ENCODE measurements around the gene ZSCAN1. TPM values are rescaled to one million over a fixed set of nuclear protein-coding genes. Genes with fewer than 3 reads are reported as not detected.

ZSCAN1 gene
- total and polyA plus RNA-seq, 4 donors, result 0.30 to 1.7 (median 0.88) TPM

GRCh38 chr19:58079792-58080191 lies 46.0 kb downstream of the ZSCAN1 start:
- peaks cover under 1 to 20% (median 12%) of the 10 kb centered on the region in 4 donors for H3K36me3 ChIP-seq (ENCODE audit: control insufficient read depth in 4 of 4, insufficient read depth in 4 of 4, low read length in 4 of 4)
- H3K27me3 ChIP-seq (ENCODE audit: control insufficient read depth in 3 of 3, insufficient read depth in 3 of 3, low read length in 2 of 3), result no peaks in the 10 kb centered on the region
- no peak for TF ChIP-seq CTCF (IDR thresholded peaks at IDR 0.05; ENCODE audit: control extremely low read depth, extremely low read depth)
- H3K9me3 ChIP-seq (ENCODE audit: control insufficient read depth in 4 of 4, insufficient read depth in 3 of 4, low read length in 3 of 4), result peaks cover 0 to 46% (median 12%) of the 10 kb centered on the region in 4 donors
- H3K4me3 ChIP-seq, result no peak overlapping the region
- no peak for ATAC-seq (ENCODE audit: insufficient read depth, low FRiP score)
- H3K9ac ChIP-seq (ENCODE audit: insufficient read depth in 1 of 2, low read length in 2 of 2), result no peak overlapping the region
- no peaks in the 10 kb centered on the region for H3K4me1 ChIP-seq (ENCODE audit: control insufficient read depth in 5 of 5, insufficient read depth in 5 of 5, low read length in 5 of 5)
- WGBS, 2 donors, result 93 to 94% methylated on average over 10 of the region's 10 CpGs
- DNase-seq, result no peak
- H3K27ac ChIP-seq (ENCODE audit: low read depth in 1 of 2, low read length in 1 of 2), result no peak overlapping the region

GRCh38 chr19:58083021-58083420 lies 49.2 kb downstream of the ZSCAN1 start:
- Histone ChIP-seq H3K9ac (ENCODE audit: insufficient read depth in 1 of 2, low read length in 2 of 2) (no peak overlapping the region), H3K4me3 (no peak overlapping the region), H3K4me1 (ENCODE audit: control insufficient read depth in 5 of 5, insufficient read depth in 5 of 5, low read length in 5 of 5) (no peaks in the 10 kb centered on the region), H3K27me3 (ENCODE audit: control insufficient read depth in 3 of 3, insufficient read depth in 3 of 3, low read length in 2 of 3) (no peaks in the 10 kb centered on the region), H3K27ac (ENCODE audit: low read depth in 1 of 2, low read length in 1 of 2) (no peak overlapping the region), H3K36me3 (ENCODE audit: control insufficient read depth in 4 of 4, insufficient read depth in 4 of 4, low read length in 4 of 4) (peaks cover 16 to 48% (median 31%) of the 10 kb centered on the region in 4 donors), H3K9me3 (ENCODE audit: control insufficient read depth in 4 of 4, insufficient read depth in 3 of 4, low read length in 3 of 4) (peaks cover 0 to 65% (median 12%) of the 10 kb centered on the region in 4 donors)
- DNase-seq (peak in 2 of 3 donors; percentile 20 to 38), ATAC-seq (ENCODE audit: insufficient read depth, low FRiP score) (no peak)
- no peak for TF ChIP-seq CTCF (IDR thresholded peaks at IDR 0.05; ENCODE audit: control extremely low read depth, extremely low read depth)
- WGBS, 2 donors, result 96 to 99% methylated on average over 3 of the region's 3 CpGs

GRCh38 chr19:58084596-58085347 lies 50.9 kb downstream of the ZSCAN1 start:
- 97 to 98% methylated on average over 65 to 69 of the region's 69 CpGs for WGBS, 2 donors
- TF ChIP-seq CTCF (IDR thresholded peaks at IDR 0.05; ENCODE audit: control extremely low read depth, extremely low read depth), result no peak
- H3K36me3 ChIP-seq (ENCODE audit: control insufficient read depth in 4 of 4, insufficient read depth in 4 of 4, low read length in 4 of 4), result peaks cover 16 to 57% (median 35%) of the 10 kb centered on the region in 4 donors
- H3K4me3 ChIP-seq, result no peak overlapping the region
- no peaks in the 10 kb centered on the region for H3K27me3 ChIP-seq (ENCODE audit: control insufficient read depth in 3 of 3, insufficient read depth in 3 of 3, low read length in 2 of 3)
- DNase-seq (no peak), ATAC-seq (ENCODE audit: insufficient read depth, low FRiP score) (no peak)
- H3K9me3 ChIP-seq (ENCODE audit: control insufficient read depth in 4 of 4, insufficient read depth in 3 of 4, low read length in 3 of 4), result peaks cover 0 to 73% (median 12%) of the 10 kb centered on the region in 4 donors
- H3K4me1 ChIP-seq (ENCODE audit: control insufficient read depth in 5 of 5, insufficient read depth in 5 of 5, low read length in 5 of 5), result no peaks in the 10 kb centered on the region
- no peak overlapping the region for H3K27ac ChIP-seq (ENCODE audit: low read depth in 1 of 2, low read length in 1 of 2)
- no peak overlapping the region for H3K9ac ChIP-seq (ENCODE audit: insufficient read depth in 1 of 2, low read length in 2 of 2)

Measured in lung (tissue), 12 donors.